Measurements from ENCODE around the gene COL9A3.
"Not testable (repeated sequence)": the region's sequence is repeated elsewhere in the genome, so short reads cannot be mapped to it uniquely, and the experiment has no call there.

The COL9A3 gene

DNA sequence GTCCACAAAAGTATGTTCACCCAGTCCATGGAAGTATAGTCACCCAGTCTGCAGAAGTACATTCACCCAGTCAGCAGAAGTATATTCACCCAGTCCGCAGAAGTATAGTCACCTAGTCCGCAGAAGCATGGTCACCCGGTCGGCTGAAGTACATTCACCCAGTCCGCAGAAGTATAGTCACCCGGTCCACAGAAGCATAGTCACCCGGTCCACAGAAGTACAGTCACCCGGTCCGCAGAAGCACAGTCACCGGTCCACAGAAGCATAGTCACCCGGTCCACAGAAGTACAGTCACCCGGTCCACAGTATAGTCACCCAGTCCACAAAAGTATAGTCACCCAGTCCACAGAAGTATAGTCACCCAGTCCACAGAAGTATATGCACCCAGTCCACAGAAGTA is 36.0 kb downstream of the COL9A3 start:
- H3K36me3 ChIP-seq (ENCODE audit: control insufficient read depth, insufficient read depth, low read length) = peaks cover 70% of the 10 kb centered on the region
- no peak overlapping the region for H3K27ac ChIP-seq (ENCODE audit: low read depth, low read length, severe bottlenecking)
- no peaks in the 10 kb centered on the region for H3K9me3 ChIP-seq (ENCODE audit: control insufficient read depth, low read length)
- WGBS, 2 experiments (ENCODE audit: insufficient coverage in 2 of 2) = 86 to 95% methylated on average over 12 of the region's 12 CpGs
- H3K4me1 ChIP-seq (ENCODE audit: control insufficient read depth, insufficient read depth, low read length, poor library complexity, severe bottlenecking) = no peaks in the 10 kb centered on the region
- no peak overlapping the region for H3K4me3 ChIP-seq (ENCODE audit: extremely low read depth, insufficient read depth, low read length, poor library complexity, severe bottlenecking)

DNA sequence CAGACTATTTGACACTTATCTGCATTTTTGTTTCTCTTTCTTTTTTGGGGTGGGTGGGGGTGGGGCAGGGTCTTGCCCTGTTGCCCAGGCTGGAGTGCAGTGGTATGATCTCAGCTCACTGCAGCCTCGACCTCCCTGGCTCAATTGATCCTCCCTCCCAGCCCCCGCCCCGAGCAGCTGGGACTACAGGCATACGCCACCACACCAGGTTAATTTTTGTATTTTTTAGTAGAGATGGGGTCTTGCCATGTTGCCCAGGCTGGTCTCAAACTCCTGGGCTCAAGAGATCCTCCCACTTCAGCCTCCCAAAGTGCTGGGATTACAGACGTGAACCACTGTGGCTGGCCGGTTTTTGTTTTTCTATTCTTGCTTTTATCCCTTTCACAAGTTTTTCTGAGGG is 36.5 kb downstream of the COL9A3 start:
- H3K9me3 ChIP-seq (ENCODE audit: control insufficient read depth, low read length); H3K4me3 ChIP-seq (ENCODE audit: extremely low read depth, insufficient read depth, low read length, poor library complexity, severe bottlenecking); H3K27ac ChIP-seq (ENCODE audit: low read depth, low read length, severe bottlenecking); H3K4me1 ChIP-seq (ENCODE audit: control insufficient read depth, insufficient read depth, low read length, poor library complexity, severe bottlenecking): not testable (repeated sequence)
- H3K36me3 ChIP-seq (ENCODE audit: control insufficient read depth, insufficient read depth, low read length) = peaks cover 73% of the 10 kb centered on the region
- WGBS, 2 experiments (ENCODE audit: insufficient coverage in 2 of 2) = 94 to 97% methylated on average over 2 of the region's 6 CpGs

- H3K36me3 ChIP-seq (ENCODE audit: control insufficient read depth, insufficient read depth, low read length) = peaks cover 73% of the 10 kb centered on the region
Measured at GRCh38 chr20:62854121-62854520, 37.3 kb downstream of the COL9A3 start.

DNA sequence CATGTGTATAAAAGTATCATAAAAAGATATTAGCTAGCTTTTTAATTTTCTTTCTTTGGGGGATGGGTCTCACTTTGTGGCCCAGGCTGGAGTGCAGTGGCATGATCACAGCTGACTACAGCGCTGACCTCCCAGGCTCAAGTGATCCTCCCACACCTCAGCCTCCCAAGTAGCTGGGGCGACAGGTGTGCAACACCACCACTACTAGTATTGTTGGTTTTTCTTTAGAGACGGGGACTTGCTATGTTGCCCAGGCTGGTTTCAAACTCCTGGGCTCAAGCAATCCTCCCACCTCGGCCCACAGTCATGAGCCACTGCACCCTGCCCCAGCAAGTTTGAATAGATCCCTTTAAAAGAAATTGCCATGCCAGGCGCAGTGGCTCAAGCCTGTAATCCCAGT is 38.3 kb downstream of the COL9A3 start:
- peaks cover 67% of the 10 kb centered on the region for H3K36me3 ChIP-seq (ENCODE audit: control insufficient read depth, insufficient read depth, low read length)
- 95% methylated on average over 2 to 3 of the region's 5 CpGs for WGBS, 2 experiments (ENCODE audit: insufficient coverage in 2 of 2)
- no peaks in the 10 kb centered on the region for H3K9me3 ChIP-seq (ENCODE audit: control insufficient read depth, low read length)
- H3K4me1 ChIP-seq (ENCODE audit: control insufficient read depth, insufficient read depth, low read length, poor library complexity, severe bottlenecking) = no peaks in the 10 kb centered on the region
- no peak overlapping the region for H3K27ac ChIP-seq (ENCODE audit: low read depth, low read length, severe bottlenecking)
- H3K4me3 ChIP-seq (ENCODE audit: extremely low read depth, insufficient read depth, low read length, poor library complexity, severe bottlenecking) = no peak overlapping the region

More at GRCh38 chr20:62854121-62854520, 37.3 kb downstream of the COL9A3 start:
- Histone ChIP-seq H3K9me3 (ENCODE audit: control insufficient read depth, low read length) (no peaks in the 10 kb centered on the region), H3K4me1 (ENCODE audit: control insufficient read depth, insufficient read depth, low read length, poor library complexity, severe bottlenecking) (no peaks in the 10 kb centered on the region), H3K27ac (ENCODE audit: low read depth, low read length, severe bottlenecking) (no peak overlapping the region), H3K4me3 (ENCODE audit: extremely low read depth, insufficient read depth, low read length, poor library complexity, severe bottlenecking) (no peak overlapping the region)
- 95 to 98% methylated on average over 11 to 13 of the region's 13 CpGs for WGBS, 2 experiments (ENCODE audit: insufficient coverage in 2 of 2)

- no peak overlapping the region for H3K27ac ChIP-seq (ENCODE audit: low read depth, low read length, severe bottlenecking)
Measured at GRCh38 chr20:62856931-62857619, 40.2 kb downstream of the COL9A3 start.

DNA sequence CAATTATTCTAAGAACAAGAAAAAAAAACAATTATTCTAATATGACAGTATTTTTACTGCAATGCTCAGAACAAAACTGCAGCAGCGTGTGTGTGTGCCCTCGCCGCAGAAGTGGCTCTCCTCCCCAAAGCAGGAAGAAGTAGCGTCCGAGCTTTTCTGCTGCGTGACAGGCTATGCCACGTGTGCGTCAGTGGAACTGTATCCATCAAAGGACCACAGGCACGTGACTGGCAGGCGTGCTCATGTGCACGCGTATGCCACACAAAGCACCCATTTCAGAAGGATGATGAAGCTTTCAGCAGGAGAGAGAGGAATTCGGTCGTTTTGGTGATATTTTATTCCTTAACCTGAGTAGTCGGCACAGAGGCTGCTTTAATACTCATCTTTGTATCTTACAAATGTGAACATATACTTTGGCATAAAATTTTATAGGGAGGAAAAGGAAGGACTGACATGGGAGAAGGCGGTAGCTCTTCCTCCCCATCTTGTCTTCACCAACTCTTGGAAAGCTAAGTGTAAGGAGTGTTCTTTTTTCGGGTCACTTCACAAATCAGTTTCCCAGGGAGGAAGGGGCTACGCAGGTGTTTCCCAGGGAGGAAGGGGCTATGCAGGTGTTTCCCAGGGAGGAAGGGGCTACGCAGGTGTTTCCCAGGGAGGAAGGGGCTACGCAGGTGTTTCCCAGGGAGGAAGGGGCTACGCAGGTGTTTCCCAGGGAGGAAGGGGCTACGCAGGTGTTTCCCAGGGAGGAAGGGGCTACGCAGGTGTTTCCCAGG is 41.4 kb downstream of the COL9A3 start:
- H3K9me3 ChIP-seq (ENCODE audit: control insufficient read depth, low read length) = no peaks in the 10 kb centered on the region
- no peak overlapping the region for H3K4me3 ChIP-seq (ENCODE audit: extremely low read depth, insufficient read depth, low read length, poor library complexity, severe bottlenecking)
- 97 to 98% methylated on average over 12 to 13 of the region's 23 CpGs for WGBS, 2 experiments (ENCODE audit: insufficient coverage in 2 of 2)

More at GRCh38 chr20:62856931-62857619, 40.2 kb downstream of the COL9A3 start:
- WGBS, 2 experiments (ENCODE audit: insufficient coverage in 2 of 2) = 95 to 96% methylated on average over 24 to 25 of the region's 25 CpGs
- no peaks in the 10 kb centered on the region for H3K9me3 ChIP-seq (ENCODE audit: control insufficient read depth, low read length)
- H3K4me1 ChIP-seq (ENCODE audit: control insufficient read depth, insufficient read depth, low read length, poor library complexity, severe bottlenecking) = peaks cover 4% of the 10 kb centered on the region
- H3K36me3 ChIP-seq (ENCODE audit: control insufficient read depth, insufficient read depth, low read length) = peaks cover 54% of the 10 kb centered on the region
- H3K4me3 ChIP-seq (ENCODE audit: extremely low read depth, insufficient read depth, low read length, poor library complexity, severe bottlenecking) = no peak overlapping the region

DNA sequence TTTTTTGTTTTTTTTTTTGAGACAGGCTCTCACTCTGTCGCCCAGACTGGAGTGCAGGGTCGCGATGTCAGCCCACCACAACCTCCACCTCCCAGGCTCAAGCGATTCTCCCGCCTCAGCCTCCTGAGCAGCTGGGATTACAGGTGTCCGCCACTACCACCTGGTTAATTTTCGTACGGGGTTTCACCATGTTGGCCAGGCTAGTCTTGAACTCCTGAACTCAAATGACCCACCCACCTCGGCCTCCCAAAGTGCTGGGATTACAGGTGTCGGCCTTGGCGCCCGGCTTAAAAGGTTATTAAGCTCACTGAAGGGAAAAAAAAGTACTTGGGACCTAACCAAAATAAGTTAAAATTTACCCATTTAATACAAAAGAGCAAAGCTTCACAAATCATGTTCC is 42.9 kb downstream of the COL9A3 start:
- Histone ChIP-seq H3K4me3 (ENCODE audit: extremely low read depth, insufficient read depth, low read length, poor library complexity, severe bottlenecking) (peak overlapping the region; percentile 45), H3K27ac (ENCODE audit: low read depth, low read length, severe bottlenecking) (no peak overlapping the region), H3K9me3 (ENCODE audit: control insufficient read depth, low read length) (no peaks in the 10 kb centered on the region), H3K36me3 (ENCODE audit: control insufficient read depth, insufficient read depth, low read length) (peaks cover 30% of the 10 kb centered on the region), H3K4me1 (ENCODE audit: control insufficient read depth, insufficient read depth, low read length, poor library complexity, severe bottlenecking) (peaks cover 4% of the 10 kb centered on the region)
- 93 to 98% methylated on average over 8 to 9 of the region's 12 CpGs for WGBS, 2 experiments (ENCODE audit: insufficient coverage in 2 of 2)

More for the DNA sequence above, 41.4 kb downstream of the COL9A3 start:
- peaks cover 45% of the 10 kb centered on the region for H3K36me3 ChIP-seq (ENCODE audit: control insufficient read depth, insufficient read depth, low read length)
- H3K4me1 ChIP-seq (ENCODE audit: control insufficient read depth, insufficient read depth, low read length, poor library complexity, severe bottlenecking) = peaks cover 4% of the 10 kb centered on the region
- no peak overlapping the region for H3K27ac ChIP-seq (ENCODE audit: low read depth, low read length, severe bottlenecking)

GRCh38 chr20:62860391-62860923 is 43.6 kb downstream of the COL9A3 start:
- Histone ChIP-seq H3K4me3 (ENCODE audit: extremely low read depth, insufficient read depth, low read length, poor library complexity, severe bottlenecking) (peak overlapping the region; percentile 45), H3K27ac (ENCODE audit: low read depth, low read length, severe bottlenecking) (no peak overlapping the region), H3K4me1 (ENCODE audit: control insufficient read depth, insufficient read depth, low read length, poor library complexity, severe bottlenecking) (peaks cover 4% of the 10 kb centered on the region), H3K9me3 (ENCODE audit: control insufficient read depth, low read length) (no peaks in the 10 kb centered on the region), H3K36me3 (ENCODE audit: control insufficient read depth, insufficient read depth, low read length) (peaks cover 23% of the 10 kb centered on the region)
- WGBS, 2 experiments (ENCODE audit: insufficient coverage in 2 of 2) = 12 to 17% methylated on average over 5 to 23 of the region's 24 CpGs

DNA sequence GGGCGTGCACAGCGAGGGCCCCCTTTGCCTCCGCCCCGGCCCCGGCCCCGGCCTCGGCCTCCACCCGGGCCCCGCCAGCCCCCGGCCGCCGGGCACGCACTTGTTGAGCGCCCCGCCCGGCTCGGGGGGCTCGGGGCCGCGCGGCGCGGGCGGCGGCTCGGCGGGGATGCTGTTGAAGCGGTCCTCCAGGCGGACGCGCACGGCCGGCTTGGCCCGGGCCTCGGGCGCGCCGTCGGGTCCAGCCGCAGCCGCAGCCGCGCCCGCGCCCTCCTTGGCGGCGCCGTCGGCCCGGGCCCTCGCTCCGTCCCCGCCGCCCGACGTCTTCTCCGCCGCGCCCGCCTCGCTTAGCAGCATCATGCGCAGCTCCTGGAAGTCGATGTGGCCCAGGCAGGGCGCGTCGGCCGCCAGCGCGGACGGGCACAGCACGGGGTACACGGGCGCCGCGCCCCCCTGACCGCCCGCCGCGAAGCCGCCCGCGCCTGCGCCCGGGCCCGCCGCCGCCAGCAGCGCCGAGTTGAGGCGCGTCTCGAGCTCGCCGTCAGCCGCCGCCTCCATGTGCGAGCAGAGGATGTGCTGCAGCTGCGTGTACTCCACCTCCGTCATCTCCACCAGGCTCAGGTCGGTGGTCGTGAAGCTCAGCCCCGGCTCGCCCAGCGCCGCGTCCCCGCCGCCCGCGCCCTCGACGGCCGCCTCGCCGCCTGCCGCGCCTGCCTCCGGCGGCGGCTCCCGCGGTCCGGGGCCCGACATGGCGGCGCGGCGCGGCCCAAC is 44.3 kb downstream of the COL9A3 start:
- Histone ChIP-seq H3K36me3 (ENCODE audit: control insufficient read depth, insufficient read depth, low read length) (peaks cover 18% of the 10 kb centered on the region), H3K27ac (ENCODE audit: low read depth, low read length, severe bottlenecking) (no peak overlapping the region), H3K4me3 (ENCODE audit: extremely low read depth, insufficient read depth, low read length, poor library complexity, severe bottlenecking) (peak overlapping the region; percentile 45), H3K9me3 (ENCODE audit: control insufficient read depth, low read length) (no peaks in the 10 kb centered on the region), H3K4me1 (ENCODE audit: control insufficient read depth, insufficient read depth, low read length, poor library complexity, severe bottlenecking) (peaks cover 4% of the 10 kb centered on the region)
- WGBS, 2 experiments (ENCODE audit: insufficient coverage in 2 of 2) = 0 to 1% methylated on average over 69 to 87 of the region's 129 CpGs

DNA sequence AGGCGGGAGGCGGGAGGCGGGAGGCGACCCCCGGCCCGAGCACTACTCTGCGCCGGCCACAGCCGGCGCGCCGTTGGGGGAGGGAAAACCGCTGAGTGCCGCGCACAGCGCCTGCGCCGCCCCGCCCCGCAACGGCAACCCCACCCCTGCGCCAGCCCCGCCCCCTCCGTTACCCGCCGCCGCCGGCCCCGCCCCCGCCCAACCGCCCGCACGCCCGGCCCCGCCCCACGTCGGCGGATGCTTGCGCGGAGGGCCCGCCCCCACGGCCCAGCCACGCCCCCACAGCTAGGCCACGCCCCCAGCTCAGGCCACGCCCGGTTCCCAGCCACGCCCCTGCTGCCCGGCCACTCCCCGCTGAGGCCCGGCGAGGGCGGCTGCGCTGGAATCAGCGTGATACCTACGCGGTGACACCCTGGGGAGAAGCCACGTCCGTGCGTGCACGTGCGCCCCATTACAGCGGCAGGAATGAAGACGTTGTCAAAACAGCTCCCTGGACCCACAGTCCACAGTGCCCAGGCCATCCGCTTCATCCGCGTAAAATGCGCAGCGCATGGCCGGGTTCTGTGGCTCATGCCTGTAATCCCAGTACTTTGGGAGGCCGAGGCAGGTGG is 45.0 kb downstream of the COL9A3 start, which contains the start of gene TCFL5:
Gene TCFL5 (minus strand): TSS at position 97 of the 611 bp plus-strand sequence. CDS start 152 bp downstream, outside the sequence.
- Histone ChIP-seq H3K27ac (ENCODE audit: low read depth, low read length, severe bottlenecking) (peak within 1 kb of the TSS; percentile 41), H3K36me3 (ENCODE audit: control insufficient read depth, insufficient read depth, low read length) (peaks cover 15% of the 10 kb centered on the region), H3K4me3 (ENCODE audit: extremely low read depth, insufficient read depth, low read length, poor library complexity, severe bottlenecking) (peak within 1 kb of the TSS; percentile 45), H3K4me1 (ENCODE audit: control insufficient read depth, insufficient read depth, low read length, poor library complexity, severe bottlenecking) (peaks cover 4% of the 10 kb centered on the region), H3K9me3 (ENCODE audit: control insufficient read depth, low read length) (no peaks in the 10 kb centered on the region)
- WGBS, 2 experiments (ENCODE audit: insufficient coverage in 2 of 2) = 25% methylated on average over 28 to 29 of the region's 70 CpGs
